Measurements from ENCODE around the gene PSMG4. TPM values are rescaled to one million over a fixed set of nuclear protein-coding genes. Genes with fewer than 3 reads are reported as not detected.

The PSMG4 gene
- total and polyA plus RNA-seq, 9 of the 15 experiments (the other 6 are each of a cell fraction or from before 2014, with no cell fraction given): 12.9 to 185 (median 52.0) TPM

- no peak for TF ChIP-seq TCF15 (CRISPR knock-in tag; IDR thresholded peaks at IDR 0.05)
- no peak for TF ChIP-seq U2AF2 (optimal IDR thresholded peaks at IDR 0.05; ENCODE audit: low read depth, low read length)
- peak; percentile 54; the same call in 1 of the 2 replicates for TF ChIP-seq NBN (IDR thresholded peaks at IDR 0.05; ENCODE audit: low read depth)
- TF ChIP-seq NR2C1 (IDR thresholded peaks at IDR 0.05): no peak
- no peak for TF ChIP-seq NR2C1 (tag; IDR thresholded peaks at IDR 0.05)
- TF ChIP-seq CEBPZ (IDR thresholded peaks at IDR 0.05; ENCODE audit: borderline replicate concordance, low read depth, low read length): no peak
- no peak for TF ChIP-seq ZNF217 (CRISPR knock-in tag; IDR thresholded peaks at IDR 0.05)
- no peak for TF ChIP-seq ELF1 (tag; IDR thresholded peaks at IDR 0.05)
- no peak for TF ChIP-seq SMAD3 (CRISPR knock-in tag; conservative IDR thresholded peaks at IDR 0.05)
- TF ChIP-seq CSDE1 (IDR thresholded peaks at IDR 0.05): no peak
- TF ChIP-seq ARID4B (CRISPR knock-in tag; IDR thresholded peaks at IDR 0.05): 0 out of 2 replicates have a peak, but pooled peaks have one; percentile 12
- no peak for TF ChIP-seq TAF15 (IDR thresholded peaks at IDR 0.05; ENCODE audit: low read depth, low read length)
- no peak for TF ChIP-seq ZNF224 (CRISPR knock-in tag; IDR thresholded peaks at IDR 0.05)
- TF ChIP-seq SMARCC2 (IDR thresholded peaks at IDR 0.05; ENCODE audit: low read depth): no peak
- TF ChIP-seq KAT8 (IDR thresholded peaks at IDR 0.05; ENCODE audit: low read depth): no peak
- TF ChIP-seq USF1 (CRISPR knock-in tag; IDR thresholded peaks at IDR 0.05): 0 out of 2 replicates have a peak, but pooled peaks have one; percentile 10
- no peak for TF ChIP-seq TCFL5 (CRISPR knock-in tag; conservative IDR thresholded peaks at IDR 0.05)
- TF ChIP-seq BACH1 (tag; IDR thresholded peaks at IDR 0.05): no peak
- no peak for TF ChIP-seq HMBOX1 (IDR thresholded peaks at IDR 0.05)
Measured at GRCh38 chr6:3228771-3229565, 29.8 kb upstream of the PSMG4 start (continued).
